ENCODE results near the gene MAPT. TPM values are rescaled to one million over a fixed set of nuclear protein-coding genes. Genes with fewer than 3 reads are reported as not detected.

MAPT gene
- total RNA-seq, 1 donor from 2014 or later, result 0.28 TPM

- Mint-ChIP-seq H3K4me3 (ENCODE audit: unreplicated experiment) (no peak overlapping the region), H3K27me3 (ENCODE audit: unreplicated experiment) (peaks cover 1% of the 10 kb centered on the region), H3K36me3 (ENCODE audit: low read depth, unreplicated experiment) (peaks cover 5% of the 10 kb centered on the region), H3K27ac (ENCODE audit: unreplicated experiment) (no peak overlapping the region), H3K9me3 (ENCODE audit: unreplicated experiment) (peaks cover 5% of the 10 kb centered on the region), H3K4me1 (ENCODE audit: unreplicated experiment) (no peaks in the 10 kb centered on the region)
- DNase-seq (ENCODE audit: low spot score), result no peak
- TF ChIP-seq, protein P1, sequence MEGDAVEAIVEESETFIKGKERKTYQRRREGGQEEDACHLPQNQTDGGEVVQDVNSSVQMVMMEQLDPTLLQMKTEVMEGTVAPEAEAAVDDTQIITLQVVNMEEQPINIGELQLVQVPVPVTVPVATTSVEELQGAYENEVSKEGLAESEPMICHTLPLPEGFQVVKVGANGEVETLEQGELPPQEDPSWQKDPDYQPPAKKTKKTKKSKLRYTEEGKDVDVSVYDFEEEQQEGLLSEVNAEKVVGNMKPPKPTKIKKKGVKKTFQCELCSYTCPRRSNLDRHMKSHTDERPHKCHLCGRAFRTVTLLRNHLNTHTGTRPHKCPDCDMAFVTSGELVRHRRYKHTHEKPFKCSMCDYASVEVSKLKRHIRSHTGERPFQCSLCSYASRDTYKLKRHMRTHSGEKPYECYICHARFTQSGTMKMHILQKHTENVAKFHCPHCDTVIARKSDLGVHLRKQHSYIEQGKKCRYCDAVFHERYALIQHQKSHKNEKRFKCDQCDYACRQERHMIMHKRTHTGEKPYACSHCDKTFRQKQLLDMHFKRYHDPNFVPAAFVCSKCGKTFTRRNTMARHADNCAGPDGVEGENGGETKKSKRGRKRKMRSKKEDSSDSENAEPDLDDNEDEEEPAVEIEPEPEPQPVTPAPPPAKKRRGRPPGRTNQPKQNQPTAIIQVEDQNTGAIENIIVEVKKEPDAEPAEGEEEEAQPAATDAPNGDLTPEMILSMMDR (IDR thresholded peaks at IDR 0.05; ENCODE audit: unreplicated experiment), result no peak
These were observed 35.0 kb downstream of the MAPT start for GRCh38 chr17:45929344-45929743.

DNA sequence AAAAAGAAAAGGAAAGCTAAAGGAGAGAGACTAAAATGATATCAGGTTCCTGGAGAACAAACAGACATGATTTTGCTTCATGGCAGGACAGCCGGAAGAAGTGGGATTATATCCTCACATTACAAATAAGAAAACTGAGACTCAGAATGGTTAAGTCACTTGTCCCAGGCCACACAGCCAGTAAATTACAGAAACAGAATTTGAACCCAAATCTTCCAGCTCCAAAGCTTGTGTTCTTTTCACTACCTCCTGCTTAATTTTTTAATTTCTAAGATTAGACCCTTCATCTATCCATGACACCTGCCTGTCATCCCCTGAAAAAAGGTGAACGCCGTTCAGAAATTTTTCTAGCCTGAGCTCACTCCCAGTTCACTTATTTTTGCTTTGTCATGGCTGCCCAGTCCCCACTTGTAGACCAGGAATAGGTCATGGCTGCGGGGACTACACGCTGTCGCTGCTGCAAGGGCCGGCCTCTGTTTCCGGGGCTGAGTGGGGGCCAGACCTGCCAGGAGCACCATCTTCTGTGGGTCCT is 36.1 kb downstream of the MAPT start:
- H3K4me3 Mint-ChIP-seq (ENCODE audit: unreplicated experiment), result no peak overlapping the region
- H3K36me3 Mint-ChIP-seq (ENCODE audit: low read depth, unreplicated experiment), result peaks cover 5% of the 10 kb centered on the region
- peaks cover 5% of the 10 kb centered on the region for H3K9me3 Mint-ChIP-seq (ENCODE audit: unreplicated experiment)
- no peaks in the 10 kb centered on the region for H3K4me1 Mint-ChIP-seq (ENCODE audit: unreplicated experiment)
- no peak for DNase-seq (ENCODE audit: low spot score)
- TF ChIP-seq, protein P1 (IDR thresholded peaks at IDR 0.05; ENCODE audit: unreplicated experiment), result no peak
- H3K27me3 Mint-ChIP-seq (ENCODE audit: unreplicated experiment), result peaks cover 1% of the 10 kb centered on the region
- H3K27ac Mint-ChIP-seq (ENCODE audit: unreplicated experiment), result no peak overlapping the region

GRCh38 chr17:45931677-45932076 is 37.3 kb downstream of the MAPT start:
- no peak for DNase-seq (ENCODE audit: low spot score)
- peaks cover 5% of the 10 kb centered on the region for H3K36me3 Mint-ChIP-seq (ENCODE audit: low read depth, unreplicated experiment)
- H3K27me3 Mint-ChIP-seq (ENCODE audit: unreplicated experiment), result peaks cover 1% of the 10 kb centered on the region
- TF ChIP-seq, protein P1 (IDR thresholded peaks at IDR 0.05; ENCODE audit: unreplicated experiment), result no peak
- no peak overlapping the region for H3K27ac Mint-ChIP-seq (ENCODE audit: unreplicated experiment)
- no peaks in the 10 kb centered on the region for H3K4me1 Mint-ChIP-seq (ENCODE audit: unreplicated experiment)
- H3K4me3 Mint-ChIP-seq (ENCODE audit: unreplicated experiment), result no peak overlapping the region
- H3K9me3 Mint-ChIP-seq (ENCODE audit: unreplicated experiment), result peaks cover 5% of the 10 kb centered on the region

GRCh38 chr17:45934044-45934979 is 40.0 kb downstream of the MAPT start:
- H3K27ac Mint-ChIP-seq (ENCODE audit: unreplicated experiment), result no peak overlapping the region
- TF ChIP-seq, protein P1 (IDR thresholded peaks at IDR 0.05; ENCODE audit: unreplicated experiment), result no peak
- H3K27me3 Mint-ChIP-seq (ENCODE audit: unreplicated experiment), result no peaks in the 10 kb centered on the region
- no peaks in the 10 kb centered on the region for H3K36me3 Mint-ChIP-seq (ENCODE audit: low read depth, unreplicated experiment)
- H3K9me3 Mint-ChIP-seq (ENCODE audit: unreplicated experiment), result no peaks in the 10 kb centered on the region
- H3K4me1 Mint-ChIP-seq (ENCODE audit: unreplicated experiment), result no peaks in the 10 kb centered on the region
- no peak overlapping the region for H3K4me3 Mint-ChIP-seq (ENCODE audit: unreplicated experiment)
- DNase-seq (ENCODE audit: low spot score), result no peak

DNA sequence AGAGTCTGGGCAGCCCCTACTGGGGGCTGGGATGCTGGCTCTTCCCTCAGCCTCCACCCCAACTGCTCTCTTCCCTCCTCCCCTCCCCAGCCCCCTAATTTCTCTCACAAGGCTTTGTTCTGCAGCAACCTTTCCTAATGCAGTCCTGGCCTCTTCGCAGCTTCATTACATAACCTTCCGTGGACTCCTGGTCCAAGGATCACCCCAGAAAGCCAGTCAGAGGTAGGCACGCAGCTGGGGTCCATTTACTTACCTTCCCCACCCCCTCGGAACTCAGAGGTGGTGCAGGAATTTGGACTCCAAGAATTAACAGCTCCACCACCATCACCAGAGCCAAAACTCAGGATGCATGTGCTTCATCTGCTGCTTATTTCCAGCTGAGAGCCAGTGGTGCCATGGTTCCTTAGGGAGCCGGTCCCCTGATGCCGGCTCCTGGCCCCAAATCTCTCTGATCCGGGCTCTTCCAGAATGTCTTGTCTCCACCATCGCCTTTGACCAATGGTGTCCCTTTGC is 40.9 kb downstream of the MAPT start:
- Mint-ChIP-seq H3K27me3 (ENCODE audit: unreplicated experiment) (no peaks in the 10 kb centered on the region), H3K9me3 (ENCODE audit: unreplicated experiment) (no peaks in the 10 kb centered on the region), H3K36me3 (ENCODE audit: low read depth, unreplicated experiment) (no peaks in the 10 kb centered on the region), H3K4me1 (ENCODE audit: unreplicated experiment) (no peaks in the 10 kb centered on the region), H3K27ac (ENCODE audit: unreplicated experiment) (no peak overlapping the region), H3K4me3 (ENCODE audit: unreplicated experiment) (no peak overlapping the region)
- DNase-seq (ENCODE audit: low spot score), result no peak
- TF ChIP-seq, protein P1 (IDR thresholded peaks at IDR 0.05; ENCODE audit: unreplicated experiment), result no peak
